WI38 (cell line): ENCODE results near the gene EIF4A2.
A peak's percentile ranks its signal among the peaks of the same experiment; 100 is the strongest.

Experiments used
- H3K4me3 ChIP-seq: 2 replicates; pipeline ENCODE4 v1.5.1; 2011; ENCODE audit warnings: low read depth, mild to moderate bottlenecking, control low read depth, low read length
- TF ChIP-seq, protein P1 (sequence below): IDR thresholded peaks from 2 replicates; pipeline ENCODE4 v1.5.1; 2012; ENCODE audit warnings: low read depth, mild to moderate bottlenecking, control low read depth, low read length

Gene EIF4A2

DNA sequence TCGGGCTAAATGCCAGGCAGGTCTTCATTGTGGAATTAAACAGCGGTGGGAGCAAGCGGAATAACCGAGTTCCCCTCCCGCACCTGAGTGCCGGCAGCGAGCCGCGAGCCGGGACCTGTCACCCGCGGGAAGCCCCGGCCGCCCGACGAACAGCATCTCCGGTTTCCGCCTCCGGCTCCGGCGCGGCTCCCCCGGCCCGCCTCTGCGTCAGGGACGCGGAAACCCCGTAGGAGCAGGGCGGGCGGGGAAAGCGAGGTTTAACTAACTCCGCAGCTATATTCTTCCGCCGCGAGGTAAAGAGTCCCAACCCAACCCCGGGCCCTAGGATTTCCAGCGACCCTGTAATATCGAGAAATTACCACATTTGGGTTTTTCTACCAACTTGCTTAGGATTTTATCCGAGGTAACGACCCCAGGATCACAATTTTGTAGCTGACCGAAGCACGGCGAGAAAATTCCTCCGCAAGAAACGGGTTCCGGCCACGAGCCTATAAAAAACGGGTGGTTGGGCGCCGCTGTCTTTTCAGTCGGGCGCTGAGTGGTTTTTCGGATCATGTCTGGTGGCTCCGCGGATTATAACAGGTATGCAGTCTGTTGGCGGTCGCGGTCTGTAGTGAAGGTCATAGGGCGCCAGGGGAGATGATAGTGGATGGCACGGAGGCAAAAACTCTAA lies at the start of gene EIF4A2:
TSS of gene EIF4A2 (plus strand) at position 520 of the 673 bp plus-strand sequence. CDS start at position 554, 34 bp downstream.
- TF ChIP-seq, protein P1, sequence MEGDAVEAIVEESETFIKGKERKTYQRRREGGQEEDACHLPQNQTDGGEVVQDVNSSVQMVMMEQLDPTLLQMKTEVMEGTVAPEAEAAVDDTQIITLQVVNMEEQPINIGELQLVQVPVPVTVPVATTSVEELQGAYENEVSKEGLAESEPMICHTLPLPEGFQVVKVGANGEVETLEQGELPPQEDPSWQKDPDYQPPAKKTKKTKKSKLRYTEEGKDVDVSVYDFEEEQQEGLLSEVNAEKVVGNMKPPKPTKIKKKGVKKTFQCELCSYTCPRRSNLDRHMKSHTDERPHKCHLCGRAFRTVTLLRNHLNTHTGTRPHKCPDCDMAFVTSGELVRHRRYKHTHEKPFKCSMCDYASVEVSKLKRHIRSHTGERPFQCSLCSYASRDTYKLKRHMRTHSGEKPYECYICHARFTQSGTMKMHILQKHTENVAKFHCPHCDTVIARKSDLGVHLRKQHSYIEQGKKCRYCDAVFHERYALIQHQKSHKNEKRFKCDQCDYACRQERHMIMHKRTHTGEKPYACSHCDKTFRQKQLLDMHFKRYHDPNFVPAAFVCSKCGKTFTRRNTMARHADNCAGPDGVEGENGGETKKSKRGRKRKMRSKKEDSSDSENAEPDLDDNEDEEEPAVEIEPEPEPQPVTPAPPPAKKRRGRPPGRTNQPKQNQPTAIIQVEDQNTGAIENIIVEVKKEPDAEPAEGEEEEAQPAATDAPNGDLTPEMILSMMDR, result no peak
- H3K4me3 ChIP-seq, result peak within 1 kb of the TSS; percentile 89

GRCh38 chr3:186742618-186743380 lies 40.6 kb upstream of the EIF4A2 start:
- H3K4me3 ChIP-seq, result no peak overlapping the region
- TF ChIP-seq, protein P1, result no peak

DNA sequence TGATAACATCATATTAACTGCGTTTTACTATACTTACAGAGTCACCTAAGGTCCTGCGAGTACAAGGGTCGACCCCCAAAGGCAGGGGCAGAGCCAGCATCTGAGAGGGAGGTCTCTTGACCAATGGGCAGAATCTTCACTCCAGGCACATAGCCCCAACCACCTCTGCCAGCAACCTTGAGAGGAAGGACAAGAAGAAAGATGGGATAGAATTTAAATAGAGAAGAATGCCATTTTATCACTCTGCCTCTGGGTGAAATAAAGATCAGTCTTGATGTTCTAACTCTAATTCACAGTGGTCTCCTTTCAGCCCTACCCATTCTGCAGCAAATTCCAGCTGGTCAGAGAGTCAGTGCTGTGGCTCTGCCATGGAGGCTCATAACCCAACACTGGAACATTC lies 39.7 kb upstream of the EIF4A2 start:
- TF ChIP-seq, protein P1, result no peak
- no peak overlapping the region for H3K4me3 ChIP-seq

- no peak overlapping the region for H3K4me3 ChIP-seq
- TF ChIP-seq, protein P1, result no peak
These were observed 37.4 kb upstream of the EIF4A2 start for GRCh38 chr3:186746008-186746407.

- TF ChIP-seq, protein P1, result no peak
- H3K4me3 ChIP-seq, result no peak overlapping the region
These were observed 33.1 kb upstream of the EIF4A2 start for GRCh38 chr3:186750316-186750715.

DNA sequence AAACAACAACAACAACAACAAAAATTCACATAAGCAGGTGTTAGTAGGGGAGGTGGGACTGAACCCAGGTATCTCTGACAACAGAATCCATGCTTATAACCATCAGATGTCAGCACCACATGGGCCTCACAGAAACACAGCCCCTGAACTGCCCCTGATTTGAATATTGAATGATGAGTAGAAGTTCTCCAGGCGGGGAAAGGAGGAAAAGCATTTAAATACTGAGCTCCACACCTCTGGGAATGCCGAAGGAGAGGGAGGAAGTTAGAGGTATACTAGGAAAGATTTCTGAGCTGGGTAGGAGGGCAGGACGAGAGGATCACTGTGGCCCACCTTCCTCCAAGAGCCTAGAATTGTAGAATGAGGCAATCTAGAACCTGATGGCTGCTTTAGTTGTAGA lies 31.9 kb upstream of the EIF4A2 start:
- H3K4me3 ChIP-seq, result no peak overlapping the region
- TF ChIP-seq, protein P1, result no peak

DNA sequence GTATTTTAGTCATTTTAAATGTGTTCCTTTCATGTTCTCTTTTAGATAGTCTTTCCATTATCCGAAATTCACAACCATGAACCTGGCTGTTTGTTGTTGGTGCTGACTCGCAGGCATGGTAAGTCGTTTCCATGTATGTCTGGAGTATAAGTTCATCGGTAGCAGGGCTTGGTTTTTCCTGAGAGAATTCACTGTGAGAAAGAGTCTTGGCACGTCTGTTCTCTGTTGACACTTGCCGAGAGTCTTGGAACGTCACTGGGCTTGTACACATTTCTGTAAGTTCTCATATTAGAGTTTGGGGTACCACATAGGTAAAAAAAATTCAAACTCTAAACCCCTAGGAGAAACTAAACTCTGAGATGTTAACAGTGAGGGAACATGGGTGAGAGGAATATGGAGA lies 29.4 kb upstream of the EIF4A2 start:
- H3K4me3 ChIP-seq, result no peak overlapping the region
- TF ChIP-seq, protein P1, result no peak
